Measurements from ENCODE around the gene SPACA1.

The SPACA1 gene

DNA sequence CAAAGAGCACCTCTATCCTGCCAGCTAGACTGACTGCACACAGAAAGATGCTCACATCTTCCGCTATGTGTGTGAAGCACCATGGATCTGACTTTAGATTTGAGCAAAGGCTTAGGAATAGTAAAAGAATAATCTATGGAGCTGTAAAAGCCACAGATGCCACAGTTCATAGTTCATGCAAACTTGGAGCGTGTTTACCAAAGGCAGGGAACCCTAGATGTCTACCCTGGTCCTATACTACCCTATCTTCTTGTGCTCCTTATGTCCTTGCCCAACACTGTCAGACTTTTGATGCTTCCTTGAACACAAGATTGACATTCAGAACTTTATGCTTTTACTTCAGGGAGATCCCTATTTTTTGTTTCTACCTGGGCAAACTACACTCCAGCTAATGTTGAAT lies 39.2 kb downstream of the SPACA1 start:
- Histone ChIP-seq H3K4me1 (ENCODE audit: control insufficient read depth, insufficient read depth, low read length) (no peaks in the 10 kb centered on the region), H3K4me3 (ENCODE audit: low read depth, low read length) (no peak overlapping the region), H3K27ac (ENCODE audit: extremely low read depth, low read depth, low read length) (no peak overlapping the region), H3K36me3 (ENCODE audit: control insufficient read depth in 2 of 2, insufficient read depth in 1 of 2, low read length in 2 of 2) (no peaks in the 10 kb centered on the region), H3K9me3 (ENCODE audit: control insufficient read depth, insufficient read depth, low read depth, low read length) (no peaks in the 10 kb centered on the region)
- CTCF ChIA-PET, result no interaction called here
- POLR2A ChIA-PET, result no interaction called here
- TF ChIP-seq, protein P1, sequence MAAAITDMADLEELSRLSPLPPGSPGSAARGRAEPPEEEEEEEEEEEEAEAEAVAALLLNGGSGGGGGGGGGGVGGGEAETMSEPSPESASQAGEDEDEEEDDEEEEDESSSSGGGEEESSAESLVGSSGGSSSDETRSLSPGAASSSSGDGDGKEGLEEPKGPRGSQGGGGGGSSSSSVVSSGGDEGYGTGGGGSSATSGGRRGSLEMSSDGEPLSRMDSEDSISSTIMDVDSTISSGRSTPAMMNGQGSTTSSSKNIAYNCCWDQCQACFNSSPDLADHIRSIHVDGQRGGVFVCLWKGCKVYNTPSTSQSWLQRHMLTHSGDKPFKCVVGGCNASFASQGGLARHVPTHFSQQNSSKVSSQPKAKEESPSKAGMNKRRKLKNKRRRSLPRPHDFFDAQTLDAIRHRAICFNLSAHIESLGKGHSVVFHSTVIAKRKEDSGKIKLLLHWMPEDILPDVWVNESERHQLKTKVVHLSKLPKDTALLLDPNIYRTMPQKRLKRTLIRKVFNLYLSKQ (tag by site-specific recombination; IDR thresholded peaks at IDR 0.05; ENCODE audit: borderline replicate concordance), result no peak
- TF ChIP-seq ZNF416 (tag by site-specific recombination; IDR thresholded peaks at IDR 0.05) (no peak), ZNF133 (tag by site-specific recombination; IDR thresholded peaks at IDR 0.05) (no peak), ZNF214 (tag by site-specific recombination; IDR thresholded peaks at IDR 0.05; ENCODE audit: borderline replicate concordance) (no peak), ZNF169 (tag by site-specific recombination; IDR thresholded peaks at IDR 0.05) (no peak), KLF8 (tag by site-specific recombination; IDR thresholded peaks at IDR 0.05) (no peak), ZNF623 (tag by site-specific recombination; IDR thresholded peaks at IDR 0.05) (no peak), ZBTB21 (tag by site-specific recombination; IDR thresholded peaks at IDR 0.05) (no peak), ZNF600 (tag by site-specific recombination; IDR thresholded peaks at IDR 0.05) (no peak)
- TF ChIP-seq, protein P2, sequence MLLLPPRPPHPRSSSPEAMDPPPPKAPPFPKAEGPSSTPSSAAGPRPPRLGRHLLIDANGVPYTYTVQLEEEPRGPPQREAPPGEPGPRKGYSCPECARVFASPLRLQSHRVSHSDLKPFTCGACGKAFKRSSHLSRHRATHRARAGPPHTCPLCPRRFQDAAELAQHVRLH (tag by site-specific recombination; IDR thresholded peaks at IDR 0.05), result no peak
- TF ChIP-seq, protein P3, sequence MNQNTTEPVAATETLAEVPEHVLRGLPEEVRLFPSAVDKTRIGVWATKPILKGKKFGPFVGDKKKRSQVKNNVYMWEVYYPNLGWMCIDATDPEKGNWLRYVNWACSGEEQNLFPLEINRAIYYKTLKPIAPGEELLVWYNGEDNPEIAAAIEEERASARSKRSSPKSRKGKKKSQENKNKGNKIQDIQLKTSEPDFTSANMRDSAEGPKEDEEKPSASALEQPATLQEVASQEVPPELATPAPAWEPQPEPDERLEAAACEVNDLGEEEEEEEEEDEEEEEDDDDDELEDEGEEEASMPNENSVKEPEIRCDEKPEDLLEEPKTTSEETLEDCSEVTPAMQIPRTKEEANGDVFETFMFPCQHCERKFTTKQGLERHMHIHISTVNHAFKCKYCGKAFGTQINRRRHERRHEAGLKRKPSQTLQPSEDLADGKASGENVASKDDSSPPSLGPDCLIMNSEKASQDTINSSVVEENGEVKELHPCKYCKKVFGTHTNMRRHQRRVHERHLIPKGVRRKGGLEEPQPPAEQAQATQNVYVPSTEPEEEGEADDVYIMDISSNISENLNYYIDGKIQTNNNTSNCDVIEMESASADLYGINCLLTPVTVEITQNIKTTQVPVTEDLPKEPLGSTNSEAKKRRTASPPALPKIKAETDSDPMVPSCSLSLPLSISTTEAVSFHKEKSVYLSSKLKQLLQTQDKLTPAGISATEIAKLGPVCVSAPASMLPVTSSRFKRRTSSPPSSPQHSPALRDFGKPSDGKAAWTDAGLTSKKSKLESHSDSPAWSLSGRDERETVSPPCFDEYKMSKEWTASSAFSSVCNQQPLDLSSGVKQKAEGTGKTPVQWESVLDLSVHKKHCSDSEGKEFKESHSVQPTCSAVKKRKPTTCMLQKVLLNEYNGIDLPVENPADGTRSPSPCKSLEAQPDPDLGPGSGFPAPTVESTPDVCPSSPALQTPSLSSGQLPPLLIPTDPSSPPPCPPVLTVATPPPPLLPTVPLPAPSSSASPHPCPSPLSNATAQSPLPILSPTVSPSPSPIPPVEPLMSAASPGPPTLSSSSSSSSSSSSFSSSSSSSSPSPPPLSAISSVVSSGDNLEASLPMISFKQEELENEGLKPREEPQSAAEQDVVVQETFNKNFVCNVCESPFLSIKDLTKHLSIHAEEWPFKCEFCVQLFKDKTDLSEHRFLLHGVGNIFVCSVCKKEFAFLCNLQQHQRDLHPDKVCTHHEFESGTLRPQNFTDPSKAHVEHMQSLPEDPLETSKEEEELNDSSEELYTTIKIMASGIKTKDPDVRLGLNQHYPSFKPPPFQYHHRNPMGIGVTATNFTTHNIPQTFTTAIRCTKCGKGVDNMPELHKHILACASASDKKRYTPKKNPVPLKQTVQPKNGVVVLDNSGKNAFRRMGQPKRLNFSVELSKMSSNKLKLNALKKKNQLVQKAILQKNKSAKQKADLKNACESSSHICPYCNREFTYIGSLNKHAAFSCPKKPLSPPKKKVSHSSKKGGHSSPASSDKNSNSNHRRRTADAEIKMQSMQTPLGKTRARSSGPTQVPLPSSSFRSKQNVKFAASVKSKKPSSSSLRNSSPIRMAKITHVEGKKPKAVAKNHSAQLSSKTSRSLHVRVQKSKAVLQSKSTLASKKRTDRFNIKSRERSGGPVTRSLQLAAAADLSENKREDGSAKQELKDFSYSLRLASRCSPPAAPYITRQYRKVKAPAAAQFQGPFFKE (tag by site-specific recombination; IDR thresholded peaks at IDR 0.05; ENCODE audit: borderline replicate concordance), result no peak

DNA sequence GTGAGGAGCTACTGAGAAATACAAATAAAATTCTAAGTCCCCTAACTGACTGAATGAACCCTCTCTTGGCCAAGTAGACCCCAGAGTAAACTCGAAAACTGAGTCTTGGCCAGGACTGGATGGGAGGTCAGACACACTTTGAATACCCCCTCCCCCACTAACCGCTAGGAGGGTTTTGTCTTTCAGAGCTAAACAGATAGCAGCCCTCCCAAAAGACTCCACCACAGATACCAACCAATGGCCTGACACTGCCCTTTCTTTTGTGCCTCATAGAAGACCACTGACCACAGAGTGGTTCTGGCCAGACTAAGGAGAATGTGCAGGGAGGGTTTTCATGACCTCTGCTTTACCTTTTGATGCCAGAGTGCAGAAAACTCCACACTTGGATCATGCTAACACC lies 42.1 kb downstream of the SPACA1 start:
- TF ChIP-seq ZNF548 (tag by site-specific recombination; IDR thresholded peaks at IDR 0.05), result no peak
- TF ChIP-seq ZNF600 (tag by site-specific recombination; IDR thresholded peaks at IDR 0.05), result no peak
- TF ChIP-seq YY2 (tag by site-specific recombination; IDR thresholded peaks at IDR 0.05), result no peak
- TF ChIP-seq ZNF514 (tag by site-specific recombination; IDR thresholded peaks at IDR 0.05), result no peak
- no peak overlapping the region for H3K27ac ChIP-seq (ENCODE audit: extremely low read depth, low read depth, low read length)
- ChIA-PET CTCF (no interaction called here), POLR2A (no interaction called here)
- no peaks in the 10 kb centered on the region for H3K4me1 ChIP-seq (ENCODE audit: control insufficient read depth, insufficient read depth, low read length)
- no peak overlapping the region for H3K4me3 ChIP-seq (ENCODE audit: low read depth, low read length)
- H3K36me3 ChIP-seq (ENCODE audit: control insufficient read depth in 2 of 2, insufficient read depth in 1 of 2, low read length in 2 of 2), result no peaks in the 10 kb centered on the region
- no peaks in the 10 kb centered on the region for H3K9me3 ChIP-seq (ENCODE audit: control insufficient read depth, insufficient read depth, low read depth, low read length)

DNA sequence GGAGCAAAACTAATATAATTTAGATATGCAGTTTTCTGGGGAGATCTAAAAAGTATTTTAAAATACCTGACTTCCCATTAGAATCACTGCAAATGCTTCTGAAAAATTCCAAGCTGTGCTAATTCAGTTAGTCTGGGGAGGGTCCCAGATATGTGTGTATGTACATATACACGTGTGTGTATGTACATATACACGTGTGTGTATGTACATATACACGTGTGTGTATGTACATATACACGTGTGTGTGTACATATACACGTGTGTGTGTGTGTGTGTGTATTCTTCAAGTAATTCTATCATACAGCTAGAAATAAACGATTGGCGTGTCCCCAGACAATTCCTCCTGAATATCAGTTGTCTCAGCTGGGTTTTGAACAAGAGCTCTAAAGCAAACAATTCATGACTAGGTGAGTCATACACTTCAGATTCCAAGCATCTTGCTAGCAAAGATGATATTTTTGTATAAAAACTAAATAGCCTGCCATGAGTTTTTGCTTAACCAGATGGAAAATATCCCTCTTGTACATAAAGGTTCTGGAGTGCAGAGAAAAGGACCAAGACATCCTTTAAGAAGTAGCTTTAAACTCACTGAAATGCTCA lies 58.2 kb downstream of the SPACA1 start:
- H3K27ac ChIP-seq (ENCODE audit: extremely low read depth, low read depth, low read length), result no peak overlapping the region
- ChIA-PET CTCF (interaction anchor here (0.5 to 1.5 kb wide), 4 partner anchors 483 to 1056 kb away, joined by 3 to 4 read pairs (median 4); no protein-coding TSS in a partner anchor), POLR2A (no interaction called here)
- no peaks in the 10 kb centered on the region; the same call in 1 of the 2 replicates for H3K9me3 ChIP-seq (ENCODE audit: control insufficient read depth, insufficient read depth, low read depth, low read length)
- H3K36me3 ChIP-seq (ENCODE audit: control insufficient read depth in 2 of 2, insufficient read depth in 1 of 2, low read length in 2 of 2), result no peaks in the 10 kb centered on the region
- H3K4me1 ChIP-seq (ENCODE audit: control insufficient read depth, insufficient read depth, low read length), result no peaks in the 10 kb centered on the region
- no peak overlapping the region for H3K4me3 ChIP-seq (ENCODE audit: low read depth, low read length)
- no peak for TF ChIP-seq ZNF514 (tag by site-specific recombination; IDR thresholded peaks at IDR 0.05)
- TF ChIP-seq, protein P4, sequence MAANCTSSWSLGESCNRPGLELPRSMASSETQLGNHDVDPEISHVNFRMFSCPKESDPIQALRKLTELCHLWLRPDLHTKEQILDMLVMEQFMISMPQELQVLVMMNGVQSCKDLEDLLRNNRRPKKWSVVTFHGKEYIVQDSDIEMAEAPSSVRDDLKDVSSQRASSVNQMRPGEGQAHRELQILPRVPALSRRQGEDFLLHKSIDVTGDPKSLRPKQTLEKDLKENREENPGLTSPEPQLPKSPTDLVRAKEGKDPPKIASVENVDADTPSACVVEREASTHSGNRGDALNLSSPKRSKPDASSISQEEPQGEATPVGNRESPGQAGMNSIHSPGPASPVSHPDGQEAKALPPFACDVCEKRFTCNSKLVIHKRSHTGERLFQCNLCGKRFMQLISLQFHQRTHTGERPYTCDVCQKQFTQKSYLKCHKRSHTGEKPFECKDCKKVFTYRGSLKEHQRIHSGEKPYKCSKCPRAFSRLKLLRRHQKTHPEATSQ (tag by site-specific recombination; IDR thresholded peaks at IDR 0.05), result no peak
- TF ChIP-seq ZNF248 (tag by site-specific recombination; IDR thresholded peaks at IDR 0.05), result no peak
- no peak for TF ChIP-seq MZF1 (tag by site-specific recombination; IDR thresholded peaks at IDR 0.05; ENCODE audit: borderline replicate concordance)
- TF ChIP-seq TCF7L2 (IDR thresholded peaks at IDR 0.05; ENCODE audit: borderline replicate concordance, low read depth, low read length), result no peak
- TF ChIP-seq GLI2 (tag by site-specific recombination; IDR thresholded peaks at IDR 0.05; ENCODE audit: borderline replicate concordance, low read depth), result no peak
- no peak for TF ChIP-seq ZNF10 (tag by site-specific recombination; IDR thresholded peaks at IDR 0.05)
- no peak for TF ChIP-seq RBAK (tag by site-specific recombination; IDR thresholded peaks at IDR 0.05)
- no peak for TF ChIP-seq MEIS1 (CRISPR knock-in tag; IDR thresholded peaks at IDR 0.05; ENCODE audit: borderline replicate concordance)

All from HEK293 (cell line).